ENCODE measurements around the gene MMP23B. TPM values are rescaled to one million over a fixed set of nuclear protein-coding genes. Genes with fewer than 3 reads are reported as not detected.
A peak's percentile ranks its signal among the peaks of the same experiment; 100 is the strongest.

Gene MMP23B
- total RNA-seq, 4 donors from 2014 or later = 5.5 to 27.2 (median 9.4) TPM

DNA sequence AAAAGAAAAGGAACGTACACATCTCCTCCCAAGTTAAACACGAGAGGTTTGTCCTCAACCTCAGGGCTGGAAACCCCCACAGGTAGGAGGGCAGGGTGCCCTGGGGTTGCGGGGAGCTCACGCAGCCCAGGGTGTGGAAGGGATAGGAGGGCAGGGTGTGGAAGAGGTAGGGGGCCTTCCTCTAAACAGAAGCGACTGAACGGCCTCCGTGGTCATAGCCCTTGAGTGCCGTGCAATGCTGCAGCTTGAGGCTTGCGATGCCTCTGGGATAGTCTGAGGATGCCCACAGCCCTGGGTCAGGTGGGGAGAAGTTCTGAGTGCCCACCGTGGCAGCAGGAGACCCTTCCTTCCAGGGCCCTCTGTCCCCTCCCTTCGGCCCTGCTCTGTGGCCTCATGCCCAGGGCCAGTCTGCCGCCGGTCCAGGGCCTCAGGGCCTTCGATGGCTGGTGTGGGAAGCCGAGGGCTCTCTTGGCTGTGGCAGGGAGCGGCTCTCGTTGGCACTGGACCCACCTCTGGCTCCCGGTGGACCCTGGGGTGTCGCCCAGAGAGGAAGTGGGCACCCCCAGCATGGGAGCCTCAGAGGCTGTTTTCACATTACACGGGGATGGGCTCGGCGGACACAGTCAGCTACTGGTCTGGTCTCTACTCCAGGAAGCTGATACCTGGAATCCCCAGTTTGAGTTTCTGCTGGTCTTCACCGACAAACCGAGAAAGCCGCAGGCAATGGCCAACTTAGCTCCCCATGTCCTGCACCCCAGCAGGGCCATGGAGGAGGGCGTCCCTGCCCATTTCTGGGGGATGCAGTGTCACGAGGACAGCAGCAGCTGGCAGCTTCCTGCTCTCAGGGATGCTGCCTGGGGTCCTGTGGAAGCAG lies 33.2 kb downstream of the MMP23B start:
- no peaks in the 10 kb centered on the region for H3K9me3 ChIP-seq
- 79 to 83% methylated on average over 1 to 4 of the region's 27 CpGs for WGBS, 2 donors (ENCODE audit: low coverage in 1 of 2)
- no peak for TF ChIP-seq EP300 (IDR thresholded peaks at IDR 0.05)
- TF ChIP-seq, protein P1, sequence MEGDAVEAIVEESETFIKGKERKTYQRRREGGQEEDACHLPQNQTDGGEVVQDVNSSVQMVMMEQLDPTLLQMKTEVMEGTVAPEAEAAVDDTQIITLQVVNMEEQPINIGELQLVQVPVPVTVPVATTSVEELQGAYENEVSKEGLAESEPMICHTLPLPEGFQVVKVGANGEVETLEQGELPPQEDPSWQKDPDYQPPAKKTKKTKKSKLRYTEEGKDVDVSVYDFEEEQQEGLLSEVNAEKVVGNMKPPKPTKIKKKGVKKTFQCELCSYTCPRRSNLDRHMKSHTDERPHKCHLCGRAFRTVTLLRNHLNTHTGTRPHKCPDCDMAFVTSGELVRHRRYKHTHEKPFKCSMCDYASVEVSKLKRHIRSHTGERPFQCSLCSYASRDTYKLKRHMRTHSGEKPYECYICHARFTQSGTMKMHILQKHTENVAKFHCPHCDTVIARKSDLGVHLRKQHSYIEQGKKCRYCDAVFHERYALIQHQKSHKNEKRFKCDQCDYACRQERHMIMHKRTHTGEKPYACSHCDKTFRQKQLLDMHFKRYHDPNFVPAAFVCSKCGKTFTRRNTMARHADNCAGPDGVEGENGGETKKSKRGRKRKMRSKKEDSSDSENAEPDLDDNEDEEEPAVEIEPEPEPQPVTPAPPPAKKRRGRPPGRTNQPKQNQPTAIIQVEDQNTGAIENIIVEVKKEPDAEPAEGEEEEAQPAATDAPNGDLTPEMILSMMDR (IDR thresholded peaks at IDR 0.05) = no peak
- no peak for TF ChIP-seq POLR2AphosphoS5 (IDR thresholded peaks at IDR 0.05)
- no peak for TF ChIP-seq POLR2A (IDR thresholded peaks at IDR 0.05)
- no peaks in the 10 kb centered on the region for H3K27me3 ChIP-seq
- H3K27ac ChIP-seq = no peak overlapping the region
- H3K4me3 ChIP-seq = no peak overlapping the region
- H3K4me1 ChIP-seq = no peaks in the 10 kb centered on the region
- no peak for ATAC-seq
- peaks cover 0 to 64% of the 10 kb centered on the region in 2 donors for H3K36me3 ChIP-seq

DNA sequence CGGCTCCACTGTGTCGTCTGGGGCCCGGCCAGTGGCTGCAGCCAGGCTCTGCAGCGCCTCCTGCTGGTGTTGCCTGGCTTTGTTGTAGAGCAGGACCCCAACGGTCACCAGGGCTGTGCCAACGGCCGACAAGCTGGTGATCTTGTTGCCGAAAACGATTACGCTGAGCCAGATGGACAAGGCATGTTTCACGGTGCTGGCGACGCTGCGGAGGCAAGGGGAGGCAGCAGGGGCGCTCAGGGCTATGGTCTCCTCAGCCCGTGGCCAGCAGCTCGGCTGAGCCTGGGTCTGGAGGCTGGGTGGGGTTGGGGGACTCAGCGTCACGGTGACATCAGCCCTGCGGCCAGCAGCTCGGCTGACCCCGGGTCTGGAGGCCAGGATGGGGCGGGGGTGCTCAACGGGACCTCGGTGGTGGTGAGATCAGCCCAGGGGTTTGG lies 33.9 kb downstream of the MMP23B start:
- peaks cover 0 to 71% of the 10 kb centered on the region in 2 donors for H3K36me3 ChIP-seq
- no peak overlapping the region for H3K4me3 ChIP-seq
- ATAC-seq = peak; percentile 16
- TF ChIP-seq POLR2A (IDR thresholded peaks at IDR 0.05) = no peak
- TF ChIP-seq POLR2AphosphoS5 (IDR thresholded peaks at IDR 0.05) = no peak
- no peak for TF ChIP-seq EP300 (IDR thresholded peaks at IDR 0.05)
- TF ChIP-seq, protein P1 (IDR thresholded peaks at IDR 0.05) = peak in 3 of 4 experiments; percentile 6 to 55 (median 20)
- 80% methylated on average over 1 of the region's 25 CpGs; no CpG with 5 or more reads in 1 of the 2 donors for WGBS, 2 donors (ENCODE audit: low coverage in 1 of 2)
- H3K4me1 ChIP-seq = no peaks in the 10 kb centered on the region
- no peaks in the 10 kb centered on the region for H3K9me3 ChIP-seq
- no peaks in the 10 kb centered on the region for H3K27me3 ChIP-seq
- H3K27ac ChIP-seq = no peak overlapping the region

DNA sequence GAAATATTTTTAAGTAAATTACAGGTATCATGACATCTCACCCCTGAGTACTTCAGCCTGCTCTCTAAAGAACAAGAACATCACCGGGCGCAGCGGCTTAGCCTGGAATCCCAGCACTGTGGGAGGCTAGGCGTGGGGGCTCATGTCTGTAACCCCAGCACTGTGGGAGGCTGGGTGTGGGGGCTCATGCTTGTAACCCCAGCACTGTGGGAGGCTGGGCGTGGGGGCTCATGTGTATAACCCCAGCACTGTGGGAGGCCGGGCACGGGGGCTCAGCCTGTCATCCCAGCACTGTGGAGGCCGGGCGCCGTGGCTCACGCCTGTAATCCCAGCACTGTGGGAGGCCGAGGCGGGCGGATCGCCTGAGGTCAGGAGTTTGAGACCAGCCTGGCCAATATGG lies 34.6 kb downstream of the MMP23B start:
- H3K4me3 ChIP-seq = no peak overlapping the region
- H3K36me3 ChIP-seq = peaks cover 0 to 78% of the 10 kb centered on the region in 2 donors
- no CpG with 5 or more reads among the region's 15 CpGs for WGBS, 2 donors (ENCODE audit: low coverage in 1 of 2)
- no peaks in the 10 kb centered on the region for H3K27me3 ChIP-seq
- ATAC-seq = no peak
- no peaks in the 10 kb centered on the region for H3K4me1 ChIP-seq
- no peak overlapping the region for H3K27ac ChIP-seq
- no peaks in the 10 kb centered on the region for H3K9me3 ChIP-seq
- TF ChIP-seq POLR2AphosphoS5 (IDR thresholded peaks at IDR 0.05) (no peak), POLR2A (IDR thresholded peaks at IDR 0.05) (no peak), EP300 (IDR thresholded peaks at IDR 0.05) (no peak)
- TF ChIP-seq, protein P1 (IDR thresholded peaks at IDR 0.05) = no peak

DNA sequence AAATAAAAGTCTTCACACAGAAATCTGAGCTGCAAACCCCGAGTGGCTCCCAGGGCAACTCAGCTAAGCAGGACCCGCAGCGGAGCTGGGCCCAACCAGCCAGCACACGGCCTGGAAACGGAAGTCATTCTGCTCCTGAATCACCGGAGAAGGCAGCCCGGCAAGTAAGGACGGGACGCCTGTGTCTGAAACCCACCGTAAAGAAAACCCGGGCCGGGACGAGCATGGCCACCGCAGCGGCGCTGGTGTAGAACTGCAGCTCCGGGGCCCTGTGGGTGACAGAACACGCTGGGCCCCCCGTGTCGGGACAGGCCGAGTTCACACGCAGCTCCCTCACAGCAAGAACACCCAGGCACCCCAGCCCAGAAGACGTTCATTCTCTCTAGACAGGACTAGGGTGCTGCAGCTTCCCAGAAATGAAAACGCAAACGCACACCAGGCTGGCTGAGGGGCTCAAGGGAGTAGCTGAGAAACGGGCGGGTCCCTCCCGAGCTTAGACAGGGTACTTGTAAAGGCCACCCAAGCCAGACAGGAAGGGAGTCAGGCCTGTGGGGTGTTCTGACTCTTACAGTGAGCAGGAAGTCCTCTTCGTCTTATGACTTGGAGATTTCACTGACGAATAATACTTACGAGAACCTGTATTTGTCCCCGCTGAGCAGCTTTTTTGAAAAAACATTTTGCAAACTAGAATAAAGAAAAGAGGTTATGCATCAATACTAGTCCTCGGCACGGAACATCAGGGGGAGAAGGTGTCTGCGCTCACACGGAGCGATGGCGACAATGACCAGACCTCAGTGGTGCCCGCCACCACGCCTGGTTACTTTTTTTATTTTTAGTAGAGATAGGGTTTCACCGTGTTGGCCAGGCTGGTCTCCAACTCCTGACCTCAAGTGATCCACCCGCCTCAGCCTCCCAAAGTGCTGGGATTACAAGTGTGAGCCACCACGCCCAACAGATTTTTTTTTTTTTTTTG lies 37.8 kb downstream of the MMP23B start:
- Histone ChIP-seq H3K4me1 (no peaks in the 10 kb centered on the region), H3K36me3 (peaks cover 0 to 91% of the 10 kb centered on the region in 2 donors), H3K27ac (no peak overlapping the region), H3K27me3 (no peaks in the 10 kb centered on the region), H3K4me3 (no peak overlapping the region), H3K9me3 (no peaks in the 10 kb centered on the region)
- ATAC-seq = no peak
- 86 to 92% methylated on average over 13 to 23 of the region's 43 CpGs for WGBS, 2 donors (ENCODE audit: low coverage in 1 of 2)
- no peak for TF ChIP-seq POLR2AphosphoS5 (IDR thresholded peaks at IDR 0.05)
- no peak for TF ChIP-seq POLR2A (IDR thresholded peaks at IDR 0.05)
- no peak for TF ChIP-seq EP300 (IDR thresholded peaks at IDR 0.05)
- TF ChIP-seq, protein P1 (IDR thresholded peaks at IDR 0.05) = no peak

Data from gastroesophageal sphincter (tissue), 4 donors.